HG03439 (cell line): ENCODE results near the gene TGFBR3.

ENCODE experiments used
- ATAC-seq: cut with Tn5 transposase; IDR thresholded peaks from one replicate; pipeline ENCODE4 v1.9.1; 2021; ENCODE audit warnings: mild to moderate bottlenecking, moderate library complexity; ENCODE audit not compliant: unreplicated experiment

TGFBR3 gene

GRCh38 chr1:91827459-91828321 lies 58.3 kb downstream of the TGFBR3 start:
- no peak for ATAC-seq

GRCh38 chr1:91827087-91827458 lies 58.9 kb downstream of the TGFBR3 start:
- ATAC-seq: no peak

GRCh38 chr1:91826649-91827048 lies 59.3 kb downstream of the TGFBR3 start:
- ATAC-seq: no peak

GRCh38 chr1:91826248-91826647 lies 59.7 kb downstream of the TGFBR3 start:
- ATAC-seq: no peak

GRCh38 chr1:91821126-91821868 lies 64.7 kb downstream of the TGFBR3 start:
- no peak for ATAC-seq

- no peak for ATAC-seq
These were observed 66.7 kb downstream of the TGFBR3 start for GRCh38 chr1:91819038-91819788.

GRCh38 chr1:91818713-91818975 lies 67.3 kb downstream of the TGFBR3 start:
- ATAC-seq: no peak

GRCh38 chr1:91817211-91817905 lies 68.6 kb downstream of the TGFBR3 start:
- no peak for ATAC-seq

- no peak for ATAC-seq
These were observed 69.9 kb downstream of the TGFBR3 start for GRCh38 chr1:91816031-91816430.

- no peak for ATAC-seq
These were observed 71.5 kb downstream of the TGFBR3 start for GRCh38 chr1:91814448-91814847.

GRCh38 chr1:91813813-91814212 lies 72.1 kb downstream of the TGFBR3 start:
- ATAC-seq: no peak

GRCh38 chr1:91811363-91812025 lies 74.5 kb downstream of the TGFBR3 start:
- no peak for ATAC-seq

- ATAC-seq: no peak
These were observed 76.6 kb downstream of the TGFBR3 start for GRCh38 chr1:91809317-91809716.

- no peak for ATAC-seq
These were observed 77.9 kb downstream of the TGFBR3 start for GRCh38 chr1:91807921-91808620.

- ATAC-seq: no peak
These were observed 78.9 kb downstream of the TGFBR3 start for GRCh38 chr1:91806769-91807700.

- no peak for ATAC-seq
These were observed 79.7 kb downstream of the TGFBR3 start for GRCh38 chr1:91806181-91806768.

GRCh38 chr1:91805311-91805801 lies 80.6 kb downstream of the TGFBR3 start:
- no peak for ATAC-seq

GRCh38 chr1:91804546-91805023 lies 81.4 kb downstream of the TGFBR3 start:
- ATAC-seq: no peak
